Measurements from ENCODE around the gene CACNA1F.

CACNA1F gene

GRCh38 chrX:49249071-49249470 is 15.9 kb upstream of the CACNA1F start:
- no peak for TF ChIP-seq CTCF (IDR thresholded peaks at IDR 0.05; ENCODE audit: unreplicated experiment in 3 of 3)
- Mint-ChIP-seq H3K4me3 (no peak overlapping the region), H3K27me3 (ENCODE audit: low read depth) (no peaks in the 10 kb centered on the region)

GRCh38 chrX:49247916-49248811 is 15.0 kb upstream of the CACNA1F start:
- Mint-ChIP-seq H3K36me3 (ENCODE audit: low read depth) (peaks cover 7% of the 10 kb centered on the region), H3K4me3 (no peak overlapping the region), H3K27me3 (ENCODE audit: low read depth) (no peaks in the 10 kb centered on the region), H3K9me3 (peaks cover 8% of the 10 kb centered on the region), H3K27ac (no peak overlapping the region), H3K4me1 (no peaks in the 10 kb centered on the region)
- TF ChIP-seq CTCF (IDR thresholded peaks at IDR 0.05; ENCODE audit: unreplicated experiment in 3 of 3), result no peak

More at GRCh38 chrX:49249071-49249470, 15.9 kb upstream of the CACNA1F start:
- H3K27ac Mint-ChIP-seq, result no peak overlapping the region
- H3K9me3 Mint-ChIP-seq, result peaks cover 9% of the 10 kb centered on the region
- peaks cover 3% of the 10 kb centered on the region for H3K36me3 Mint-ChIP-seq (ENCODE audit: low read depth)
- no peaks in the 10 kb centered on the region for H3K4me1 Mint-ChIP-seq

- H3K4me3 Mint-ChIP-seq, result no peak overlapping the region
- no peak for TF ChIP-seq CTCF (IDR thresholded peaks at IDR 0.05; ENCODE audit: unreplicated experiment in 3 of 3)
Observed at GRCh38 chrX:49247346-49247745, 14.2 kb upstream of the CACNA1F start.

GRCh38 chrX:49246541-49246940 is 13.4 kb upstream of the CACNA1F start:
- H3K4me1 Mint-ChIP-seq, result no peaks in the 10 kb centered on the region

More at GRCh38 chrX:49247346-49247745, 14.2 kb upstream of the CACNA1F start:
- Mint-ChIP-seq H3K9me3 (peaks cover 6% of the 10 kb centered on the region), H3K4me1 (no peaks in the 10 kb centered on the region), H3K27ac (no peak overlapping the region), H3K36me3 (ENCODE audit: low read depth) (peaks cover 7% of the 10 kb centered on the region), H3K27me3 (ENCODE audit: low read depth) (no peaks in the 10 kb centered on the region)

GRCh38 chrX:49244207-49244606 is 11.1 kb upstream of the CACNA1F start:
- H3K27me3 Mint-ChIP-seq (ENCODE audit: low read depth), result no peaks in the 10 kb centered on the region
- H3K36me3 Mint-ChIP-seq (ENCODE audit: low read depth), result peaks cover 17% of the 10 kb centered on the region
- TF ChIP-seq CTCF (IDR thresholded peaks at IDR 0.05; ENCODE audit: unreplicated experiment in 3 of 3), result no peak
- H3K9me3 Mint-ChIP-seq, result no peaks in the 10 kb centered on the region
- H3K27ac Mint-ChIP-seq, result no peak overlapping the region
- H3K4me1 Mint-ChIP-seq, result no peaks in the 10 kb centered on the region
- no peak overlapping the region for H3K4me3 Mint-ChIP-seq

More at GRCh38 chrX:49246541-49246940, 13.4 kb upstream of the CACNA1F start:
- Mint-ChIP-seq H3K36me3 (ENCODE audit: low read depth) (peaks cover 8% of the 10 kb centered on the region), H3K9me3 (peaks cover 6% of the 10 kb centered on the region), H3K4me3 (no peak overlapping the region), H3K27me3 (ENCODE audit: low read depth) (no peaks in the 10 kb centered on the region), H3K27ac (no peak overlapping the region)
- TF ChIP-seq CTCF (IDR thresholded peaks at IDR 0.05; ENCODE audit: unreplicated experiment in 3 of 3), result no peak

- Mint-ChIP-seq H3K4me1 (no peaks in the 10 kb centered on the region), H3K4me3 (no peak overlapping the region), H3K27me3 (ENCODE audit: low read depth) (no peaks in the 10 kb centered on the region)
Observed at GRCh38 chrX:49243166-49243565, 10.0 kb upstream of the CACNA1F start.

More at GRCh38 chrX:49243166-49243565, 10.0 kb upstream of the CACNA1F start:
- no peak overlapping the region for H3K27ac Mint-ChIP-seq
- H3K36me3 Mint-ChIP-seq (ENCODE audit: low read depth), result peaks cover 17% of the 10 kb centered on the region
- H3K9me3 Mint-ChIP-seq, result no peaks in the 10 kb centered on the region
- no peak for TF ChIP-seq CTCF (IDR thresholded peaks at IDR 0.05; ENCODE audit: unreplicated experiment in 3 of 3)

All from nephron (organoid).